Measurements from ENCODE around the gene NMB.

DNA sequence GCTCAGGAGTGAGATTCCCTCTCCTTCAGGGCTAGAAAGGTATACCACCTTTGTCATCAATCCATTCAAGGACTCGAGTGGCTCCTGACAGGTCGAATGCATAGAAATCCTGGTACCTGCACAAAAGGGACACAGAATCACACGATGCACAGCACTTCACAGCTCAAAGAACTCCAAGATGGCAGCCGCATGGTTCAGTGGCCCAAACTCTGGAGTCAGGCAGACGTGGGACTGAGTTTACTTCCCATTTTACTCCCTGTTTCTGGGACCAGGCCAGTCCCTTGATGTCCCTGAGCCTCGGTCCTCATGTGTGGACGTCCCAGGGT, 4.5 kb downstream of the NMB start:
- no peak for TF ChIP-seq HDGF (IDR thresholded peaks at IDR 0.05; ENCODE audit: borderline replicate concordance)
- no peak for TF ChIP-seq SUZ12 (IDR thresholded peaks at IDR 0.05)
- TF ChIP-seq NFRKB (IDR thresholded peaks at IDR 0.05): no peak
- no peak for TF ChIP-seq FOXA1 (IDR thresholded peaks at IDR 0.05)
- TF ChIP-seq SP1 (IDR thresholded peaks at IDR 0.05): no peak
- no peak for TF ChIP-seq FOXM1 (IDR thresholded peaks at IDR 0.05; ENCODE audit: borderline replicate concordance)
- no peak for TF ChIP-seq FOXK2 (IDR thresholded peaks at IDR 0.05)
- no peak for TF ChIP-seq CTBP1 (IDR thresholded peaks at IDR 0.05; ENCODE audit: borderline replicate concordance)
- no peak for TF ChIP-seq TARDBP (IDR thresholded peaks at IDR 0.05)
- TF ChIP-seq BHLHE40 (IDR thresholded peaks at IDR 0.05; ENCODE audit: borderline replicate concordance): no peak

Data from HEK293T (cell line).